ENCODE data around the gene MTHFR. TPM values are rescaled to one million over a fixed set of nuclear protein-coding genes. Genes with fewer than 3 reads are reported as not detected.

Gene MTHFR
- total RNA-seq, 1 experiment from 2014 or later: 16.4 TPM

- no peaks in the 10 kb centered on the region for H3K27me3 Mint-ChIP-seq (ENCODE audit: unreplicated experiment)
- TF ChIP-seq, protein P1, sequence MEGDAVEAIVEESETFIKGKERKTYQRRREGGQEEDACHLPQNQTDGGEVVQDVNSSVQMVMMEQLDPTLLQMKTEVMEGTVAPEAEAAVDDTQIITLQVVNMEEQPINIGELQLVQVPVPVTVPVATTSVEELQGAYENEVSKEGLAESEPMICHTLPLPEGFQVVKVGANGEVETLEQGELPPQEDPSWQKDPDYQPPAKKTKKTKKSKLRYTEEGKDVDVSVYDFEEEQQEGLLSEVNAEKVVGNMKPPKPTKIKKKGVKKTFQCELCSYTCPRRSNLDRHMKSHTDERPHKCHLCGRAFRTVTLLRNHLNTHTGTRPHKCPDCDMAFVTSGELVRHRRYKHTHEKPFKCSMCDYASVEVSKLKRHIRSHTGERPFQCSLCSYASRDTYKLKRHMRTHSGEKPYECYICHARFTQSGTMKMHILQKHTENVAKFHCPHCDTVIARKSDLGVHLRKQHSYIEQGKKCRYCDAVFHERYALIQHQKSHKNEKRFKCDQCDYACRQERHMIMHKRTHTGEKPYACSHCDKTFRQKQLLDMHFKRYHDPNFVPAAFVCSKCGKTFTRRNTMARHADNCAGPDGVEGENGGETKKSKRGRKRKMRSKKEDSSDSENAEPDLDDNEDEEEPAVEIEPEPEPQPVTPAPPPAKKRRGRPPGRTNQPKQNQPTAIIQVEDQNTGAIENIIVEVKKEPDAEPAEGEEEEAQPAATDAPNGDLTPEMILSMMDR (IDR thresholded peaks at IDR 0.05; ENCODE audit: unreplicated experiment): no peak
- peaks cover 26% of the 10 kb centered on the region for H3K36me3 Mint-ChIP-seq (ENCODE audit: insufficient read depth, unreplicated experiment)
- no peaks in the 10 kb centered on the region for H3K9me3 Mint-ChIP-seq (ENCODE audit: low read depth, unreplicated experiment)
- no peak overlapping the region for H3K27ac Mint-ChIP-seq (ENCODE audit: unreplicated experiment)
- intact Hi-C loops (cut with micrococcal nuclease; ENCODE audit: unreplicated experiment): no loop called here
- DNase-seq: no peak
- CTCF ChIA-PET: interaction anchor here (1.4 kb wide), 1 partner anchor 19 kb away, joined by 3 read pairs; the partner anchor contains the start of gene CLCN6
- BruUV-seq (replicated peaks): no TSS peak
- H3K4me3 Mint-ChIP-seq (ENCODE audit: low read depth, unreplicated experiment): no peak overlapping the region
- H3K4me1 Mint-ChIP-seq (ENCODE audit: low read depth, unreplicated experiment): peaks cover 21% of the 10 kb centered on the region
These were observed 17.8 kb downstream of the MTHFR start for GRCh38 chr1:11787804-11788436.

DNA sequence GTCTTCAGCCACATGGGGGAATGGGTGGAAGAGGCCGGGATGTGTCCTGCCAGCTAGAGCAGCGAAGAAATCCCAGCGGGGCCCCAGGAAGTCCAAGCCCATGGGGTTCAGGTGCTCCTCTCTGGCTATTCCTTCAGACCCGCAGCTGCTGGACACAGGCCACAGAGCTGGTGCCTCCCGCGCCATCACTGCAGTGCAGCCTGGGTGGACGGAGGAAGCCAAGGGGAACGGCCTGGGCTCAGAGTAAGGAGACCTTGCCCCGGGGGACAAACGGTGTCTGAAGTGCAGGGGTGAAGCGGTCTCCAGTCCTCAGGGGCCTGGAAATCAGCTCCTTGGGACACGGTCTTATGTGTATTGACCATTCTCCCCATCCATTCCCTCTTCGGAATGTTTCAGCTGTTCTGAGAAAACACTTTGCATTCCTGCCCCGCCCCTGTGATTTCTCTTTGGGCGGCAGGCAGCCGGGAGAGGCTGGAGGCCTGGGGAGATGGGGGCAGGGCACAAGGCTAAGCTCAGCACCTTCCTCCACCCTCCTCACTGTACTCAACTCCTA lies 18.4 kb downstream of the MTHFR start:
- DNase-seq: peak; percentile 37
- no peaks in the 10 kb centered on the region for H3K9me3 Mint-ChIP-seq (ENCODE audit: low read depth, unreplicated experiment)
- intact Hi-C loops (cut with micrococcal nuclease; ENCODE audit: unreplicated experiment): no loop called here
- TF ChIP-seq, protein P1 (IDR thresholded peaks at IDR 0.05; ENCODE audit: unreplicated experiment): no peak
- CTCF ChIA-PET: interaction anchor here (1.4 kb wide), 1 partner anchor 19 kb away, joined by 3 read pairs; the partner anchor contains the start of gene CLCN6
- H3K27me3 Mint-ChIP-seq (ENCODE audit: unreplicated experiment): no peaks in the 10 kb centered on the region
- BruUV-seq (replicated peaks): no TSS peak
- peaks cover 21% of the 10 kb centered on the region for H3K36me3 Mint-ChIP-seq (ENCODE audit: insufficient read depth, unreplicated experiment)
- peaks cover 21% of the 10 kb centered on the region for H3K4me1 Mint-ChIP-seq (ENCODE audit: low read depth, unreplicated experiment)
- no peak overlapping the region for H3K27ac Mint-ChIP-seq (ENCODE audit: unreplicated experiment)
- no peak overlapping the region for H3K4me3 Mint-ChIP-seq (ENCODE audit: low read depth, unreplicated experiment)

DNA sequence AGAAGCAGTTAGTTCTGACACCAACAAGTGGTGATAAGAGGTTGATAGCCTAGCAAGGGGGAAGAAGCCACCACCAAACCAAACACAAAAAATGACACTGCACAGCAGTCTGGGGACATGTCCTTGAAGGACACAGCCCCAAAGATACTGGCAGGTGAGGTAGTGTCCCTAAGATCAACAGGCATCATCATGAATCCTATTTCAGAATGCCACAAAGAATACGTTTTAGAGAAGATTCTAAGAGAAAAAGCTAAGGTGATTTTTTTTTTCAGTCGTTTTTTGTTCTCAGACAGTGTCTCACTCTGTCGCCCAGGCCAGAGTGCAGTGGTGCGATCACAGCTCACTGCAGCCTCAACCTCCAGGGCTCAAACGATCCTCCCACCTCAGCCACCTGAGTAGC lies 19.6 kb downstream of the MTHFR start:
- H3K27ac Mint-ChIP-seq (ENCODE audit: unreplicated experiment): no peak overlapping the region
- CTCF ChIA-PET: no interaction called here

DNA sequence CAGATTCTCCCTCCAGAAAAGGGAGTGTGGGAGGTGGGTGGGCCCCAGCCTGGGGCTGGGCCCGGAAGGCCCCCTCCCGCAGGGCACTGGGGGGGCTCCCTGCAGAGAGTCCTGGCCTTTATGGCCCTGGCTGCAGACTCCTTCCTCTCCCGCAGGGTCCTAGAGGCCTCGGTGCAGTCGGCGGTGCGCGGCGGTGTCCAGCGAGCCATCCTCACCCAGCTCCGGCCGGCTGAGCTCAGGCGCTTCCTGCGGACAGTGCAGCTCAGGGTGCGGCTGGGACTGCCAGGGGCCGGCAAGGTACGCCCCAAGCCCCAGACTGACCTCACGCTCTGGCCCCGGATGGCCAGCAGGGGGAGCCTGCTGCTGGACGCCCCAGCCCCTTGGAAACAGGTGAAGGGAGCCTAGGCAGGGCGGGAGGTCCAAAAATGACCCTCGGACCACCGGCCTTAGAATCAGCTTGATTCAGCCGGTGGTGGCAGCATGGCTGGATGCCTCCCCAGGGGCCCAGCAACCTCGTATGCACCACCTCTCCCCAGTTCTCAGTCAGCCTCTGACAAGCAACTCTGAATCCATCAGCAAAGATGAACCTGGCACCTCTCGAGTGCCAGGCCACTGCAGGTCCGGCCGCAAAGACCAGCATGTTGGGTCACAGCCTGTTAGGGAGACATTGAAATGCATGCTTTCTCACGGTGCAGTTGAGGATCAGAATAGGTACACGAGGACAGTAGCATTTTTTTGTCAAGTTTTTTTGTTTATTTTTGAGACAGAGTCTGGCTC lies 20.6 kb downstream of the MTHFR start:
- no peaks in the 10 kb centered on the region for H3K9me3 Mint-ChIP-seq (ENCODE audit: low read depth, unreplicated experiment)
- BruUV-seq (replicated peaks): no TSS peak
- CTCF ChIA-PET: no interaction called here
- TF ChIP-seq, protein P1 (IDR thresholded peaks at IDR 0.05; ENCODE audit: unreplicated experiment): peak; percentile 54
- peak; percentile 67 for DNase-seq
- no peak overlapping the region for H3K4me3 Mint-ChIP-seq (ENCODE audit: low read depth, unreplicated experiment)
- H3K27me3 Mint-ChIP-seq (ENCODE audit: unreplicated experiment): peaks cover under 1% of the 10 kb centered on the region
- H3K4me1 Mint-ChIP-seq (ENCODE audit: low read depth, unreplicated experiment): no peaks in the 10 kb centered on the region
- peaks cover 12% of the 10 kb centered on the region for H3K36me3 Mint-ChIP-seq (ENCODE audit: insufficient read depth, unreplicated experiment)
- no peak overlapping the region for H3K27ac Mint-ChIP-seq (ENCODE audit: unreplicated experiment)
- intact Hi-C loops (cut with micrococcal nuclease; ENCODE audit: unreplicated experiment): no loop called here

More for the DNA sequence above, 19.6 kb downstream of the MTHFR start:
- H3K4me3 Mint-ChIP-seq (ENCODE audit: low read depth, unreplicated experiment): no peak overlapping the region
- TSS peak; percentile 27 for BruUV-seq (replicated peaks)
- peaks cover 12% of the 10 kb centered on the region for H3K36me3 Mint-ChIP-seq (ENCODE audit: insufficient read depth, unreplicated experiment)
- TF ChIP-seq, protein P1 (IDR thresholded peaks at IDR 0.05; ENCODE audit: unreplicated experiment): no peak
- no peaks in the 10 kb centered on the region for H3K9me3 Mint-ChIP-seq (ENCODE audit: low read depth, unreplicated experiment)
- DNase-seq: no peak
- H3K4me1 Mint-ChIP-seq (ENCODE audit: low read depth, unreplicated experiment): peaks cover 9% of the 10 kb centered on the region
- intact Hi-C loops (cut with micrococcal nuclease; ENCODE audit: unreplicated experiment): no loop called here
- no peaks in the 10 kb centered on the region for H3K27me3 Mint-ChIP-seq (ENCODE audit: unreplicated experiment)

Measured in Calu3 (cell line).